ENCODE data around the gene FHL5. TPM values are rescaled to one million over a fixed set of nuclear protein-coding genes. Genes with fewer than 3 reads are reported as not detected.

The FHL5 gene
- total and polyA plus RNA-seq, 5 donors: 0.45 to 0.93 (median 0.59) TPM

- ATAC-seq: no peak
- no peak for DNase-seq
- Histone ChIP-seq H3K4me1 (ENCODE audit: control insufficient read depth, insufficient read depth, low read length) (no peaks in the 10 kb centered on the region), H3K27me3 (ENCODE audit: control insufficient read depth, insufficient read depth) (no peaks in the 10 kb centered on the region), H3K4me3 (ENCODE audit: low read length) (no peak overlapping the region), H3K27ac (ENCODE audit: low read length) (no peak overlapping the region), H3K9me3 (ENCODE audit: control insufficient read depth, low read length) (no peaks in the 10 kb centered on the region)
- intact Hi-C loops (cut with DNase I): no loop called here
- WGBS: 42% methylated on average over 1 of the region's 1 CpG
Measured at GRCh38 chr6:96651816-96652215, 88.9 kb downstream of the FHL5 start.

- Histone ChIP-seq H3K4me3 (ENCODE audit: low read length) (no peak overlapping the region), H3K27ac (ENCODE audit: low read length) (no peak overlapping the region), H3K27me3 (ENCODE audit: control insufficient read depth, insufficient read depth) (no peaks in the 10 kb centered on the region), H3K9me3 (ENCODE audit: control insufficient read depth, low read length) (no peaks in the 10 kb centered on the region), H3K4me1 (ENCODE audit: control insufficient read depth, insufficient read depth, low read length) (no peaks in the 10 kb centered on the region)
- 71% methylated on average over 2 of the region's 2 CpGs for WGBS
- no peak for ATAC-seq
- intact Hi-C loops (cut with DNase I): no loop called here
- DNase-seq: no peak
Measured at GRCh38 chr6:96652552-96652951, 89.6 kb downstream of the FHL5 start.

GRCh38 chr6:96653181-96653580, 90.3 kb downstream of the FHL5 start:
- Histone ChIP-seq H3K9me3 (ENCODE audit: control insufficient read depth, low read length) (no peaks in the 10 kb centered on the region), H3K4me1 (ENCODE audit: control insufficient read depth, insufficient read depth, low read length) (no peaks in the 10 kb centered on the region), H3K27ac (ENCODE audit: low read length) (no peak overlapping the region), H3K27me3 (ENCODE audit: control insufficient read depth, insufficient read depth) (no peaks in the 10 kb centered on the region), H3K4me3 (ENCODE audit: low read length) (no peak overlapping the region)
- WGBS: 83% methylated on average over 1 of the region's 1 CpG
- intact Hi-C loops (cut with DNase I): no loop called here
- no peak for DNase-seq
- no peak for ATAC-seq

- Histone ChIP-seq H3K27me3 (ENCODE audit: control insufficient read depth, insufficient read depth) (no peaks in the 10 kb centered on the region), H3K9me3 (ENCODE audit: control insufficient read depth, low read length) (no peaks in the 10 kb centered on the region), H3K4me3 (ENCODE audit: low read length) (no peak overlapping the region), H3K4me1 (ENCODE audit: control insufficient read depth, insufficient read depth, low read length) (no peaks in the 10 kb centered on the region), H3K27ac (ENCODE audit: low read length) (no peak overlapping the region)
- DNase-seq (no peak), ATAC-seq (no peak)
- WGBS: 82% methylated on average over 1 of the region's 1 CpG
- intact Hi-C loops (cut with DNase I): no loop called here
Measured at GRCh38 chr6:96656567-96656966, 93.6 kb downstream of the FHL5 start.

GRCh38 chr6:96657344-96657743, 94.4 kb downstream of the FHL5 start:
- H3K27me3 ChIP-seq (ENCODE audit: control insufficient read depth, insufficient read depth): no peaks in the 10 kb centered on the region

GRCh38 chr6:96659084-96659845, 96.3 kb downstream of the FHL5 start:
- Histone ChIP-seq H3K9me3 (ENCODE audit: control insufficient read depth, low read length) (no peaks in the 10 kb centered on the region), H3K4me1 (ENCODE audit: control insufficient read depth, insufficient read depth, low read length) (no peaks in the 10 kb centered on the region), H3K27ac (ENCODE audit: low read length) (no peak overlapping the region), H3K4me3 (ENCODE audit: low read length) (no peak overlapping the region), H3K27me3 (ENCODE audit: control insufficient read depth, insufficient read depth) (no peaks in the 10 kb centered on the region)
- 72% methylated on average over 4 of the region's 4 CpGs for WGBS
- ATAC-seq (no peak), DNase-seq (no peak)
- intact Hi-C loops (cut with DNase I): no loop called here

More at GRCh38 chr6:96657344-96657743, 94.4 kb downstream of the FHL5 start:
- Histone ChIP-seq H3K4me3 (ENCODE audit: low read length) (no peak overlapping the region), H3K9me3 (ENCODE audit: control insufficient read depth, low read length) (no peaks in the 10 kb centered on the region), H3K4me1 (ENCODE audit: control insufficient read depth, insufficient read depth, low read length) (no peaks in the 10 kb centered on the region), H3K27ac (ENCODE audit: low read length) (no peak overlapping the region)
- intact Hi-C loops (cut with DNase I): no loop called here
- DNase-seq (peak in 1 of 3 donors; percentile 11), ATAC-seq (no peak)
- 68% methylated on average over 5 of the region's 5 CpGs for whole genome bisulfite sequencing

Other genes starting within 250 kb of the FHL5 start
- 10 to 100 TPM; 24.4 to 26.8 (median 25.5) TPM for gene UFL1, start 41.3 kb upstream of the FHL5 start, total RNA-seq
- 13.5 TPM for gene UFL1, start 41.3 kb upstream of the FHL5 start, polyA plus RNA-seq